ENCODE results near the gene NIT2.

NIT2 gene

DNA sequence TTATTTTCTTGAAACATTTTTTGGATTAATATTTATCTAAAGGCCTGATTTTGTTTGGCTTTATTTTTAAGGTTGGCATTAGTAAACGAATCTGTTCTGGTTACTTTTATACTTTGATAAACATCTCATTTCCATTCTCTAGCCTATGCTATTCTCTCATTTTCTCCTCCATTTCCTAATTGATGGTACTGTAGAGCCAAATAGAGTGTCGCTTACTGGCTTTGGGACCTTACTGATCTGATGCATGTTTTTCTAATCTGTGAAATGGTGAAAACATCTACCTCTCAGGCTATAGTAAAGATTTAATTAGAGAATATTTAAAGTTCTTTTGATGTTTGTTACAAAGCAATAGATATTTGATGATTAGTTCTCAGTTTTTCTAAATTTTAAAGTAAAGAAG lies 68.3 kb downstream of the NIT2 start:
- H3K27ac ChIP-seq (ENCODE audit: low read depth, low read length): no peak overlapping the region
- peaks cover 63% of the 10 kb centered on the region for H3K79me2 ChIP-seq (ENCODE audit: control insufficient read depth, low read length)
- no peaks in the 10 kb centered on the region for H3K9me2 ChIP-seq (replicated peaks; ENCODE audit: control insufficient read depth, low read length)
- H3K4me3 ChIP-seq (ENCODE audit: low read length): peak overlapping the region; percentile 96
- H3F3A ChIP-seq (ENCODE audit: control insufficient read depth, insufficient read depth): no peaks in the 10 kb centered on the region
- no peaks in the 10 kb centered on the region; the same call in 1 of the 2 replicates for H3K9me3 ChIP-seq (ENCODE audit: control insufficient read depth, insufficient read depth, low read length)
- no peaks in the 10 kb centered on the region for H3K27me3 ChIP-seq (ENCODE audit: control insufficient read depth, low read length)
- H4K20me1 ChIP-seq (ENCODE audit: control insufficient read depth, insufficient read depth, low read depth, low read length): peaks cover 11% of the 10 kb centered on the region; the same call in 1 of the 2 replicates
- H3K4me2 ChIP-seq (ENCODE audit: low read length): peak overlapping the region; percentile 92
- peaks cover 16% of the 10 kb centered on the region for H3K36me3 ChIP-seq (ENCODE audit: control insufficient read depth, low read length)
- H3K4me1 ChIP-seq (ENCODE audit: control insufficient read depth, low read length): peaks cover 41% of the 10 kb centered on the region
- TF ChIP-seq EZH2phosphoT487 (IDR thresholded peaks at IDR 0.05; ENCODE audit: borderline replicate concordance, low read length): no peak
- TF ChIP-seq CTCF (IDR thresholded peaks at IDR 0.05; ENCODE audit: low read depth, low read length, poor library complexity, severe bottlenecking): no peak

DNA sequence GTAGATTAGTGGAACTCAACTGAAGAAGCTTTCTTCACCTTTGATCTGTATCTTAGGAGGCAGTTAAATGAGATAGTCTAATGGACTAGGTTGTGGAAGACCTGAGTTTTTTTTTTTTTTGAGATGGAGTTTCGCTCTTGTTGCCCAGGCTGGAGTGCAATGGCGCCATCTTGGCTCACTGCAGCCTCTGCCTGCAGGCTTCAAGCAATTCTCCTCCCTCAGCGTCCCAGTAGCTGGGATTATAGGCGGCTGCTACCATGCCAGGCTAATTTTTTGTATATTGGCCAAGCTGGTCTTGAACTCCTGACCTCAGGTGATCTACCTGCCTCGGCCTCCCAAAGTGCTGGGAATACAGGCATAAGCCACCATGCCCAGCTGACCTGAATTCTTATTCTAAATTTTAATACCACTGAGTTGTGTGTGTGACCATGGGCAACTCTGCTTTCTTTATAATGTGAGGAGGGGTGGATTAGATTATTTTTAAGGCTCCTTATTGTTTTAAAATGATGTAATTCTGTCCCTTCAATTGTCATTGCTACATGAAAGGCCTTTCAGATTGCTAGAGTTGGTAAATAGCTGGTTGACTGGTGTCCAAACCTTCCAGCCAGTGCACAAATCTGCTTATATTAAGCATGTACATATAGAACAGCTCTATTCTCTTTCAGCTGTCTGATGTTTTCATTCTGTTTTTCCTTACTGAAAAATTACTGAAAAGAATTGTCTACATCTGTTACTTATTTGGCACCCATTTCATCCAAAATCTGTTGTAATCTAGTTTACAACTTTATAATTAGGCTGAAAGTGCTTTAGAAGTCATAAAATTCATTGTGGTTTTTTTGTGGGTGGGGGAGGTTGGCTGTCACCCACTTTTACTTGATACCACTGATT lies 69.0 kb downstream of the NIT2 start:
- H3K9me3 ChIP-seq (ENCODE audit: control insufficient read depth, insufficient read depth, low read length): no peaks in the 10 kb centered on the region; the same call in 1 of the 2 replicates
- H3K9me2 ChIP-seq (replicated peaks; ENCODE audit: control insufficient read depth, low read length): no peaks in the 10 kb centered on the region
- peaks cover 15% of the 10 kb centered on the region for H3K36me3 ChIP-seq (ENCODE audit: control insufficient read depth, low read length)
- H3K4me1 ChIP-seq (ENCODE audit: control insufficient read depth, low read length): peaks cover 39% of the 10 kb centered on the region
- H3K79me2 ChIP-seq (ENCODE audit: control insufficient read depth, low read length): peaks cover 61% of the 10 kb centered on the region
- TF ChIP-seq EZH2phosphoT487 (IDR thresholded peaks at IDR 0.05; ENCODE audit: borderline replicate concordance, low read length) (no peak), CTCF (IDR thresholded peaks at IDR 0.05; ENCODE audit: low read depth, low read length, poor library complexity, severe bottlenecking) (peak; percentile 41)
- peak overlapping the region; percentile 92 for H3K4me2 ChIP-seq (ENCODE audit: low read length)
- peak overlapping the region; percentile 96 for H3K4me3 ChIP-seq (ENCODE audit: low read length)
- H3K27ac ChIP-seq (ENCODE audit: low read depth, low read length): no peak overlapping the region
- H3K27me3 ChIP-seq (ENCODE audit: control insufficient read depth, low read length): no peaks in the 10 kb centered on the region
- no peaks in the 10 kb centered on the region for H3F3A ChIP-seq (ENCODE audit: control insufficient read depth, insufficient read depth)
- H4K20me1 ChIP-seq (ENCODE audit: control insufficient read depth, insufficient read depth, low read depth, low read length): peaks cover 11% of the 10 kb centered on the region; the same call in 1 of the 2 replicates

DNA sequence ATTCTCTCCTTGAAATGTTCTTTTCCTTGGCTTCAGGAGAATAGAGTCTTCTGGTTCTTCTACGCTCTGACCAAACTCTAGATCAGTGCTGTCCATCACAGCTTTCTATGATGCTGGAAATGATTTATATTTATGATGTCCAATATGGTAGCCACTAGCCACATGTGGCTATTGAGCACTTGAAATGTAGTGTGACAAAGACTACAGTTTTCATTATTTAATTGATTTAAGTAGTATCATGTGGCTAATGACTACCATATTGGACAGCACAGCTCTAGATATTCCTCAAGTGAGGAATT lies 69.6 kb downstream of the NIT2 start:
- Histone ChIP-seq H3K4me3 (ENCODE audit: low read length) (peak overlapping the region; percentile 96), H3K27me3 (ENCODE audit: control insufficient read depth, low read length) (no peaks in the 10 kb centered on the region), H4K20me1 (ENCODE audit: control insufficient read depth, insufficient read depth, low read depth, low read length) (peaks cover 11% of the 10 kb centered on the region; the same call in 1 of the 2 replicates), H3K9me2 (replicated peaks; ENCODE audit: control insufficient read depth, low read length) (no peaks in the 10 kb centered on the region), H3K27ac (ENCODE audit: low read depth, low read length) (no peak overlapping the region), H3K4me1 (ENCODE audit: control insufficient read depth, low read length) (peaks cover 33% of the 10 kb centered on the region), H3K9me3 (ENCODE audit: control insufficient read depth, insufficient read depth, low read length) (no peaks in the 10 kb centered on the region; the same call in 1 of the 2 replicates), H3F3A (ENCODE audit: control insufficient read depth, insufficient read depth) (no peaks in the 10 kb centered on the region), H3K4me2 (ENCODE audit: low read length) (peak overlapping the region; percentile 92), H3K79me2 (ENCODE audit: control insufficient read depth, low read length) (peaks cover 55% of the 10 kb centered on the region), H3K36me3 (ENCODE audit: control insufficient read depth, low read length) (peaks cover 13% of the 10 kb centered on the region)
- no peak for TF ChIP-seq EZH2phosphoT487 (IDR thresholded peaks at IDR 0.05; ENCODE audit: borderline replicate concordance, low read length)
- no peak for TF ChIP-seq CTCF (IDR thresholded peaks at IDR 0.05; ENCODE audit: low read depth, low read length, poor library complexity, severe bottlenecking)
